Left lung (tissue), 10 donors: ENCODE data around the gene MTF1. TPM values are rescaled to one million over a fixed set of nuclear protein-coding genes. Genes with fewer than 3 reads are reported as not detected.

Source experiments
- ATAC-seq: fragments of 200-7000 bp; cut with Tn5 transposase; one replicate; pipeline ENCODE4 v1.9.1; 2020; ENCODE audit warnings: moderate library complexity
- DNase-seq, 4 donors: peaks; one replicate each; pipeline ENCODE4 v3.0.0-alpha.2; 2013 to 2020
- H3K27ac ChIP-seq, 2 donors: fragments of 200-600 bp; sonication (generic) in 1 of 2; one replicate each; pipeline versions ENCODE4 v1.5.0 to v1.8.0; 2020 to 2021
- H3K27me3 ChIP-seq, 2 donors: fragments of 200-600 bp; sonication (generic) in 1 of 2; one replicate each; pipeline versions ENCODE4 v1.5.0 to v1.8.0; 2020 to 2021
- H3K36me3 ChIP-seq, 2 donors: fragments of 200-600 bp; sonication (generic) in 1 of 2; one replicate each; pipeline versions ENCODE4 v1.5.0 to v1.8.0; 2020 to 2021
- H3K4me1 ChIP-seq, 2 donors: fragments of 200-600 bp; one replicate each; pipeline ENCODE4 v1.8.0; 2021
- H3K4me3 ChIP-seq, 2 donors: fragments of 200-600 bp; sonication (generic) in 1 of 2; one replicate each; pipeline versions ENCODE4 v1.5.0 to v1.8.0; 2020 to 2021; ENCODE audit warnings: mild to moderate bottlenecking in 1 of 2
- H3K9me3 ChIP-seq, 2 donors: fragments of 200-600 bp; sonication (generic) in 1 of 2; one replicate each; pipeline versions ENCODE4 v1.5.0 to v1.8.0; 2020 to 2021
- intact Hi-C, 2 donors: fragments of 100-400 bp; cut with DNase I; formaldehyde crosslinking; loops; one replicate each; pipeline versions ENCODE4 v1.11.2 to v1.14.2; 2022
- polyA plus RNA-seq, 6 donors: library from polyadenylated mRNA; unstranded; fragments of 120-200 nt; gene quantifications; one replicate each; pipeline ENCODE4 v1.2.1, GENCODE V29; 2013; ENCODE audit not compliant: insufficient read length in 6 of 6
- total RNA-seq, 2 donors: library from RNA; stranded (reverse); fragmentation: NEBNext Ultra II Directional; extraction: Animal tissue kit (Norgen Biotek cat#: 25700); gene quantifications; one replicate each; pipeline ENCODE4 v1.2.1, GENCODE V29; 2021
- TF ChIP-seq, protein P1 (sequence below), 2 donors: fragments of 200-600 bp; sonication (generic) in 1 of 2; IDR thresholded peaks; one replicate each; pipeline versions ENCODE4 v1.5.0 to v1.8.0; 2021; ENCODE audit warnings: antibody characterized with exemption in 2 of 2
- donor health status: DM: no; HTN: yes; CAD: no.
- donor health status: DM: no; HTN: no; CAD: no.

MTF1 gene
- total and polyA plus RNA-seq, 8 donors: 7.5 to 37.4 (median 9.2) TPM

DNA sequence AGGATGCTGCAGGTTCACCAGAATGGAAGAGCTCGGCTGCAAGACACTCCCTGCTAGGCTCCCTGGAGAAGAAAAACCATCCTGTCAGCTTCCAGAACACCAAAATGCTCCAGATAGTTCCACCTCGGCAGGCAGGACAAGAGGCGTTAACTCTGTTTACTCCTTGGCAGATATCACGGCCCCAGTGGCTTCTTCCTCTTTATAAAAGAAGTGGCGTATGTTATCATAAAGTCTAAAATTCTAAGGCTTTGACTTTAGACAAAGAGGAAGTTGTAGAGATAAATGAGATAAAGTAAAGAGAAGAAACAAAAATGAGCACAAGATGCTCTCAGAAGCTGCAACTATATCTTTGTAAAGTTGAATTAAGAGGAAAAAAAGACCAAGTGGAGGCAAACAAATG is 24.3 kb upstream of the MTF1 start:
- ATAC-seq: no peak
- TF ChIP-seq, protein P1, sequence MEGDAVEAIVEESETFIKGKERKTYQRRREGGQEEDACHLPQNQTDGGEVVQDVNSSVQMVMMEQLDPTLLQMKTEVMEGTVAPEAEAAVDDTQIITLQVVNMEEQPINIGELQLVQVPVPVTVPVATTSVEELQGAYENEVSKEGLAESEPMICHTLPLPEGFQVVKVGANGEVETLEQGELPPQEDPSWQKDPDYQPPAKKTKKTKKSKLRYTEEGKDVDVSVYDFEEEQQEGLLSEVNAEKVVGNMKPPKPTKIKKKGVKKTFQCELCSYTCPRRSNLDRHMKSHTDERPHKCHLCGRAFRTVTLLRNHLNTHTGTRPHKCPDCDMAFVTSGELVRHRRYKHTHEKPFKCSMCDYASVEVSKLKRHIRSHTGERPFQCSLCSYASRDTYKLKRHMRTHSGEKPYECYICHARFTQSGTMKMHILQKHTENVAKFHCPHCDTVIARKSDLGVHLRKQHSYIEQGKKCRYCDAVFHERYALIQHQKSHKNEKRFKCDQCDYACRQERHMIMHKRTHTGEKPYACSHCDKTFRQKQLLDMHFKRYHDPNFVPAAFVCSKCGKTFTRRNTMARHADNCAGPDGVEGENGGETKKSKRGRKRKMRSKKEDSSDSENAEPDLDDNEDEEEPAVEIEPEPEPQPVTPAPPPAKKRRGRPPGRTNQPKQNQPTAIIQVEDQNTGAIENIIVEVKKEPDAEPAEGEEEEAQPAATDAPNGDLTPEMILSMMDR (IDR thresholded peaks at IDR 0.05): no peak
- Histone ChIP-seq H3K9me3 (no peaks in the 10 kb centered on the region), H3K4me3 (no peak overlapping the region), H3K27ac (no peak overlapping the region), H3K27me3 (no peaks in the 10 kb centered on the region), H3K36me3 (peaks cover under 1 to 100% of the 10 kb centered on the region in 2 donors), H3K4me1 (no peaks in the 10 kb centered on the region)
- intact Hi-C loops: loop anchor here in 1 of 2 donors (10.0 kb wide), 1 partner anchor 91 kb away; no protein-coding TSS in a partner anchor
- no peak for DNase-seq

DNA sequence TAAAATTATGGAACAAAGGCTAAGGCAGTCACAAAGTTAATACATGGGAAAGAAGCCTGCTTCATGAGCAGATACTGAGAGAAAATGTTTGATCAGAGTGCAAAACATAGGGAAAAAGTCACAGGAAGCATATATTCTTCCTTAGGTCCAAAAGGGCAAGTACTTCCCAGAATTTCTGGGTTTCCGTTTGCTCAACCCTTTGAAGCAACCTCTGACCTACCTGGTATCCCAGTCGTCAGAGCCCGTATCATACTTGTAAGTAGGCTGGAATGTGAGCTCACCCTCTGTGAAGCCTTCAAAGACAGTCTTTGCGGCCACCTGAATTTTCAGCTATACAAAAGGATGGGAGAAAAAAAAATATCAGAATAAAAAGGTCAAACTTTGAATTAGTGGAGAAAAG is 20.5 kb upstream of the MTF1 start:
- TF ChIP-seq, protein P1 (IDR thresholded peaks at IDR 0.05): no peak
- H3K4me1 ChIP-seq: no peaks in the 10 kb centered on the region
- intact Hi-C loops: loop anchor here in 1 of 2 donors (10.0 kb wide), 1 partner anchor 95 kb away; no protein-coding TSS in a partner anchor
- DNase-seq: no peak
- no peaks in the 10 kb centered on the region for H3K9me3 ChIP-seq
- H3K27me3 ChIP-seq: no peaks in the 10 kb centered on the region
- peaks cover 0 to 100% of the 10 kb centered on the region in 2 donors for H3K36me3 ChIP-seq
- ATAC-seq: no peak
- H3K27ac ChIP-seq: no peak overlapping the region
- H3K4me3 ChIP-seq: no peak overlapping the region

DNA sequence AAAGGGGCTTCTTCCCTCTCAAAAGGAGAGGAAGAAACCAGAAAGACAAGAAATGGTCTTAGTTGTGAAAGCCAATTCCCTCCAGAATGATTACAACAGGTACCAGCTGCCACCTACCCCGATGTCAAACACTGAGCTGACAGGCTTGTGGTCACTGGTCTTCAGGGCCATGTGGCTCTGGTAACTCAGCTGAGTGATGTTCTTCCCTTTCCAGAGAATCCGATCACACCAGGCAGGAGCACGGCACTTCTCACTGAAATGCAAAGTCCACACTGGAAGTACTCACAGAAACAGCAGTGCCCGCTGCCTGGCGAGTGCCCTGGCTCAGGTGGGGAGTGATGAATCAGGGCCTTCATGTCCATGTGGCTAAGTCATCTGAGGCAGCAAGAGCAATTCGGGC is 18.7 kb upstream of the MTF1 start:
- no peak overlapping the region for H3K4me3 ChIP-seq
- no peaks in the 10 kb centered on the region for H3K9me3 ChIP-seq
- H3K27me3 ChIP-seq: no peaks in the 10 kb centered on the region
- intact Hi-C loops: no loop called here
- ATAC-seq (no peak), DNase-seq (no peak)
- H3K36me3 ChIP-seq: peaks cover 0 to 100% of the 10 kb centered on the region in 2 donors
- TF ChIP-seq, protein P1 (IDR thresholded peaks at IDR 0.05): no peak
- H3K4me1 ChIP-seq: no peaks in the 10 kb centered on the region
- no peak overlapping the region for H3K27ac ChIP-seq

DNA sequence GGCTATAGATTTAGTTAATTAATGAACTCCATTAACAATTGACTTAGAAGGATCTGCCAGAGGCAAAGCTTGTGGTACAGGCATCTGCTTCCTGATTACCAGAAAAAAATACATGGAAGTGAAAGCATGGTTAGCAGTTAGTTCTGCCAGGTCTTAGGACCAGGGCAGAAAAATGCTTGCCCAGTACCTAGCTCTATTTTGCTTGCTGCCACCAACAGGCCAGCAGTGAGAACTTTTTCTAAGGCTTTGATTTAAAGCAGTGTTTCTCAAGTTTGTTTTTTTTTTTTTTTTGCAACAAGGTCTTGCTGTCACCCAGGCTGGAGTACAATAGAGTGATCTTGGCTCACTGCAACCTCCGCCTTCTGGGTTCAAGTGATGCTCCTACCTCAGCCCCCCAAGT is 16.4 kb upstream of the MTF1 start:
- TF ChIP-seq, protein P1 (IDR thresholded peaks at IDR 0.05): no peak
- Histone ChIP-seq H3K4me3 (no peak overlapping the region), H3K27ac (no peak overlapping the region), H3K36me3 (peaks cover 0 to 100% of the 10 kb centered on the region in 2 donors), H3K27me3 (no peaks in the 10 kb centered on the region), H3K4me1 (no peaks in the 10 kb centered on the region), H3K9me3 (no peaks in the 10 kb centered on the region)
- ATAC-seq (no peak), DNase-seq (no peak)
- intact Hi-C loops: no loop called here

DNA sequence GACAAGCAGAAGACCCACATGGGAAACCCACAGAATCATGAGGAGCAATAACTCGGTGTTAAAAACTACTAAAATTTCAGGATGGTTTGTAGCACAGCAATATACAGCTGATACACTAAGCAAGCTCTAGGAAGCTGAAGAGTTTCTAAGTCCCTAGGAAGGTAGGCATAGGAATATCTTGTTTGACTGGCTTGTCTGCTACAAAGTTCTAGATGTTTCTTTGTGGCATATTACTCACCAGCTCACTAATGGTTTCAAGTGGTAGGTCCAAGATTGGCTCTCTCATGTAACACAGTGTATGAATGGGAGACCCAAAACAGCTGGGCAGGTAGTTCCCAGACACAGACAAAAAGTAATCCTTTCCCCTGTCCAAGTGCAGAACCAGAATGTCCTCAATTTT is 13.3 kb upstream of the MTF1 start:
- ATAC-seq (no peak), DNase-seq (no peak)
- Histone ChIP-seq H3K4me3 (no peak overlapping the region), H3K4me1 (no peaks in the 10 kb centered on the region), H3K27me3 (no peaks in the 10 kb centered on the region), H3K36me3 (peaks cover 0 to 100% of the 10 kb centered on the region in 2 donors), H3K9me3 (no peaks in the 10 kb centered on the region), H3K27ac (no peak overlapping the region)
- TF ChIP-seq, protein P1 (IDR thresholded peaks at IDR 0.05): no peak
- intact Hi-C loops: no loop called here
